LNCaP clone FGC (cell line): ENCODE results near the gene ZNF335.
"Not testable (repeated sequence)": the region's sequence is repeated elsewhere in the genome, so short reads cannot be mapped to it uniquely, and the experiment has no call there.

ENCODE experiments used
- DNase-seq: peaks from one replicate; pipeline ENCODE4 v3.0.0-alpha.2; 2011; ENCODE audit warnings: low read depth
- H3K4me3 ChIP-seq: 2 replicates; pipeline ENCODE4 v1.5.1; 2011; ENCODE audit warnings: mild to moderate bottlenecking, low read depth, low read length, control low read depth
- CTCF ChIP-seq: IDR thresholded peaks from 2 replicates; pipeline ENCODE4 v1.5.1; 2012; ENCODE audit warnings: mild to moderate bottlenecking; ENCODE audit not compliant: control insufficient read depth, insufficient read depth; ENCODE audit errors: extremely low read depth

Gene ZNF335

GRCh38 chr20:45934586-45935415 lies 37.2 kb downstream of the ZNF335 start, which contains the start of gene PCIF1:
PCIF1 (plus strand) TSS chr20:45934683; CDS start chr20:45939000, 4,317 bp downstream.
- peak; percentile 75 for DNase-seq
- H3K4me3 ChIP-seq: peak within 1 kb of the TSS; percentile 82
- TF ChIP-seq CTCF: no peak

- DNase-seq: no peak
- TF ChIP-seq CTCF: no peak
- peak overlapping the region; percentile 82 for H3K4me3 ChIP-seq
Measured at GRCh38 chr20:45934046-45934585, 37.9 kb downstream of the ZNF335 start.

GRCh38 chr20:45933266-45934045 lies 38.5 kb downstream of the ZNF335 start:
- TF ChIP-seq CTCF: peak; percentile 50
- peak overlapping the region; percentile 82 for H3K4me3 ChIP-seq
- DNase-seq: peak; percentile 65

GRCh38 chr20:45931680-45932079 lies 40.3 kb downstream of the ZNF335 start:
- DNase-seq, H3K4me3 ChIP-seq: not testable (repeated sequence)

GRCh38 chr20:45927071-45927878 lies 44.7 kb downstream of the ZNF335 start:
- no peak overlapping the region for H3K4me3 ChIP-seq
- no peak for DNase-seq
- TF ChIP-seq CTCF: no peak

GRCh38 chr20:45926731-45927070 lies 45.3 kb downstream of the ZNF335 start:
- DNase-seq: no peak
- no peak for TF ChIP-seq CTCF
- H3K4me3 ChIP-seq: no peak overlapping the region
